GM12873 (cell line): ENCODE measurements around the gene CBARP.

Source experiments
- CTCF ChIP-seq: IDR thresholded peaks from 2 replicates; pipeline ENCODE4 v1.5.1; 2012; ENCODE audit warnings: low read depth, mild to moderate bottlenecking, moderate library complexity, low read length, control low read depth; ENCODE audit not compliant: insufficient read depth; ENCODE audit errors: missing control alignments

CBARP gene

GRCh38 chr19:1239796-1240737 is 2.3 kb upstream of the CBARP start:
- peak; percentile 83 for TF ChIP-seq CTCF

- no peak for TF ChIP-seq CTCF
Measured at GRCh38 chr19:1239420-1239795, 1.6 kb upstream of the CBARP start.

GRCh38 chr19:1238369-1239303 is 831 bp upstream of the CBARP start:
- TF ChIP-seq CTCF = no peak

- TF ChIP-seq CTCF = no peak
Measured at GRCh38 chr19:1237027-1237659, 662 bp downstream of the CBARP start.

- TF ChIP-seq CTCF = no peak
Measured at GRCh38 chr19:1236576-1236975, 1.2 kb downstream of the CBARP start.

- TF ChIP-seq CTCF = no peak
Measured at GRCh38 chr19:1235625-1236538, 1.9 kb downstream of the CBARP start.
